PC-3 (cell line): Measurements from ENCODE around the gene SEC16A. TPM values are rescaled to one million over a fixed set of nuclear protein-coding genes. Genes with fewer than 3 reads are reported as not detected.

Experiments used
- ATAC-seq: fragments of 200-7000 bp; cut with Tn5 transposase; 2 replicates; pipeline ENCODE4 v1.9.1; 2020; ENCODE audit warnings: mild to moderate bottlenecking, moderate library complexity
- BruUV-seq: library from RNA; stranded (reverse); fragments of 400-500 nt; replicated peaks from 2 replicates; lab custom pipeline; 2021; lab: Mats Ljungman, UMichigan
- CTCF ChIA-PET: fragments of 300-600 bp; sonication (Branson Sonifier 250); formaldehyde crosslinking; loops from one replicate; lab custom pipeline; 2022; ENCODE audit warnings: antibody characterized with exemption; lab: Charles Lee
- POLR2A ChIA-PET: fragments of 300-600 bp; sonication (Branson Sonifier 250); formaldehyde crosslinking; loops from one replicate; lab custom pipeline; 2022; ENCODE audit warnings: antibody characterized with exemption; ENCODE audit not compliant: unreplicated experiment; lab: Charles Lee
- DNase-seq: peaks from one replicate; pipeline ENCODE4 v3.0.0-alpha.2; 2015
- H2AFZ ChIP-seq: fragments of 300-600 bp; sonication (generic); 2 replicates; pipeline ENCODE4 v1.6.0; 2016; ENCODE audit warnings: antibody characterized with exemption, low read length
- H3F3A ChIP-seq: fragments of 300-600 bp; sonication (generic); one replicate; pipeline ENCODE4 v1.6.0; 2017; ENCODE audit warnings: antibody characterized with exemption, low read length, control low read depth, mild to moderate bottlenecking; ENCODE audit not compliant: unreplicated experiment
- H3K27ac ChIP-seq: fragments of 300-600 bp; sonication (generic); 2 replicates; pipeline ENCODE4 v1.5.1; 2016; ENCODE audit warnings: mild to moderate bottlenecking, low read length
- H3K27me3 ChIP-seq: fragments of 300-600 bp; sonication (generic); 2 replicates; pipeline ENCODE4 v1.6.1; 2016; ENCODE audit warnings: low read length, mixed read lengths
- H3K36me3 ChIP-seq: fragments of 300-600 bp; sonication (generic); 2 replicates; pipeline ENCODE4 v1.6.1; 2016; ENCODE audit warnings: low read depth, mixed run types, low read length, mixed read lengths
- H3K4me1 ChIP-seq: fragments of 300-600 bp; sonication (generic); 2 replicates; pipeline ENCODE4 v1.5.1; 2016; ENCODE audit warnings: low read length; ENCODE audit not compliant: insufficient read depth
- H3K4me2 ChIP-seq: fragments of 300-600 bp; sonication (generic); 2 replicates; pipeline ENCODE4 v1.6.0; 2016; ENCODE audit warnings: low read length
- H3K4me3 ChIP-seq: fragments of 300-600 bp; sonication (generic); 2 replicates; pipeline ENCODE4 v1.5.1; 2016; ENCODE audit warnings: mild to moderate bottlenecking, low read length, mixed read lengths
- H3K79me2 ChIP-seq: fragments of 300-600 bp; sonication (generic); 2 replicates; pipeline ENCODE4 v1.6.1; 2017; ENCODE audit warnings: low read length, mixed read lengths
- H3K9ac ChIP-seq: fragments of 300-600 bp; sonication (generic); 2 replicates; pipeline ENCODE4 v1.6.0; 2016; ENCODE audit warnings: mild to moderate bottlenecking, low read length
- H3K9me2 ChIP-seq: fragments of 300-600 bp; sonication (generic); replicated peaks from 2 replicates; pipeline ENCODE4 v1.6.1; 2016; ENCODE audit warnings: mixed run types, low read length, mixed read lengths
- H3K9me3 ChIP-seq: fragments of 300-600 bp; sonication (generic); 2 replicates; pipeline ENCODE4 v1.6.1; 2016; ENCODE audit warnings: low read length, mixed read lengths
- H4K20me1 ChIP-seq: fragments of 300-600 bp; sonication (generic); 2 replicates; pipeline ENCODE4 v1.6.1; 2016; ENCODE audit warnings: low read length, mixed read lengths
- EZH2 ChIP-seq: fragments of 300-600 bp; sonication (generic); IDR thresholded peaks from one replicate; pipeline ENCODE4 v1.6.1; 2017; ENCODE audit warnings: antibody characterized with exemption, mild to moderate bottlenecking, low read length; ENCODE audit not compliant: unreplicated experiment
- EZH2phosphoT487 ChIP-seq: fragments of 300-600 bp; sonication (generic); IDR thresholded peaks from 2 replicates; pipeline ENCODE4 v1.6.1; 2018; ENCODE audit warnings: mild to moderate bottlenecking, antibody characterized with exemption, low read length, borderline replicate concordance
- intact Hi-C: fragments of 100-400 bp; cut with micrococcal nuclease; formaldehyde crosslinking; loops from 2 replicates; pipeline ENCODE4 v1.9.0; 2023
- total RNA-seq: library from RNA; depleted of rRNA; stranded (reverse); fragments of >200 nt; gene quantifications from 2 replicates; pipeline ENCODE4 v1.2.3, GENCODE V29; 2014
- TF ChIP-seq, protein P1 (sequence below): fragments of 300-600 bp; sonication (generic); conservative IDR thresholded peaks from 2 replicates; pipeline ENCODE4 v1.5.1; 2017; ENCODE audit warnings: antibody characterized with exemption, low read depth, mild to moderate bottlenecking, low read length

SEC16A gene
- total RNA-seq, 1 experiment from 2014 or later, result 28.3 TPM

DNA sequence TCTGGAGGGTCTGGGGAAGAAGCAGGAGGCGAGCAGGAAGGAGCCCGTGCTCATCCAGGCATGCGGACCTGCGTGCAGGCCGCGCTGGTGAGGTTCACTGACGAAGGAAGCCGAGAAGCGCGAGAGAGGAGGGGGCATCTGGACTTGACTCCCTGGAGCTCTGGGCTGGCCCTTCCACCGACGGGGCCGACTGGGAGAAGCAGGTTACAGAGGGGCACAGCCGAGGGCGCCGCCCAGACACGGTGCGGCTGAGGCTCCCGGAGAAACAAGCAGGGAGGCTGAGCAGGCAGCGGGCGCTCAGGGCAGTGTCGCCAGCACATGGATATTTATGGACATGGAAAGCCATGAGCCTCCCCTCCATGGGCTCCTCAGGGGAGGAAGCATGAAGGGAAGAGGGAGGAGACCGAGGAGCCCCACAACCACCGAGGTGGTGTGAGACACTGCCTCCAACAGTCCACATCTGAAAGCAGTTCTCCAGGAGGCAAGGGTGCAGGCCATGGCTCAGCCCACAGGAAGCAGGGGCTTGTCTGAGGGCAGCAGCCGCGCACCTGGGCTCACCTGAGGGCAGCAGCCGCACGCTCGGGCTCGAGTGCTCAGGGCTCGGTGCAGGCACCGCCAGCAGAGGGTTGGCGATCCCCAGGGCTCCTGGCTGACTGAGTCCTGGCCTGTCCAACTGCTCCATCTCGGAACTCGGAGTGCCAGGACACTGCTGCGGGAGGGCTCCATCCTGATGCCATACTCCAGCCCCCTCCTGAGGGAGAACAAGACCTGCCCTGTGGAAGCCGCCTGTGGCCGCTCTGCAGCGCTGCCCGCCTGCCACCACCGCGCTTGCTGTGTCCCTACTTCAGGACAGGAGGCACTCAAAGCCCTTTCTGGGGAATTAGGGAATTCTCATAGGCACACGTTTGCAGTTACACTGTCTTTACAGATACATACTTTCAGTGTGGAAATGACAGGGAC is 27.5 kb downstream of the SEC16A start:
- intact Hi-C loops, result no loop called here
- Histone ChIP-seq H3K27me3 (no peaks in the 10 kb centered on the region), H3K9me2 (no peaks in the 10 kb centered on the region), H3K36me3 (peaks cover 20% of the 10 kb centered on the region), H3K79me2 (no peaks in the 10 kb centered on the region), H3K27ac (no peak overlapping the region), H3K4me3 (no peak overlapping the region), H2AFZ (no peak overlapping the region), H3K9ac (no peak overlapping the region), H3K9me3 (no peaks in the 10 kb centered on the region), H3K4me1 (no peaks in the 10 kb centered on the region), H4K20me1 (no peaks in the 10 kb centered on the region), H3K4me2 (no peak overlapping the region), H3F3A (no peaks in the 10 kb centered on the region)
- CTCF ChIA-PET, result no interaction called here
- ATAC-seq (no peak), DNase-seq (no peak)
- TF ChIP-seq EZH2, result no peak
- TF ChIP-seq, protein P1, sequence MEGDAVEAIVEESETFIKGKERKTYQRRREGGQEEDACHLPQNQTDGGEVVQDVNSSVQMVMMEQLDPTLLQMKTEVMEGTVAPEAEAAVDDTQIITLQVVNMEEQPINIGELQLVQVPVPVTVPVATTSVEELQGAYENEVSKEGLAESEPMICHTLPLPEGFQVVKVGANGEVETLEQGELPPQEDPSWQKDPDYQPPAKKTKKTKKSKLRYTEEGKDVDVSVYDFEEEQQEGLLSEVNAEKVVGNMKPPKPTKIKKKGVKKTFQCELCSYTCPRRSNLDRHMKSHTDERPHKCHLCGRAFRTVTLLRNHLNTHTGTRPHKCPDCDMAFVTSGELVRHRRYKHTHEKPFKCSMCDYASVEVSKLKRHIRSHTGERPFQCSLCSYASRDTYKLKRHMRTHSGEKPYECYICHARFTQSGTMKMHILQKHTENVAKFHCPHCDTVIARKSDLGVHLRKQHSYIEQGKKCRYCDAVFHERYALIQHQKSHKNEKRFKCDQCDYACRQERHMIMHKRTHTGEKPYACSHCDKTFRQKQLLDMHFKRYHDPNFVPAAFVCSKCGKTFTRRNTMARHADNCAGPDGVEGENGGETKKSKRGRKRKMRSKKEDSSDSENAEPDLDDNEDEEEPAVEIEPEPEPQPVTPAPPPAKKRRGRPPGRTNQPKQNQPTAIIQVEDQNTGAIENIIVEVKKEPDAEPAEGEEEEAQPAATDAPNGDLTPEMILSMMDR, result no peak
- TF ChIP-seq EZH2phosphoT487, result no peak
- POLR2A ChIA-PET, result no interaction called here
- BruUV-seq, result no TSS peak

DNA sequence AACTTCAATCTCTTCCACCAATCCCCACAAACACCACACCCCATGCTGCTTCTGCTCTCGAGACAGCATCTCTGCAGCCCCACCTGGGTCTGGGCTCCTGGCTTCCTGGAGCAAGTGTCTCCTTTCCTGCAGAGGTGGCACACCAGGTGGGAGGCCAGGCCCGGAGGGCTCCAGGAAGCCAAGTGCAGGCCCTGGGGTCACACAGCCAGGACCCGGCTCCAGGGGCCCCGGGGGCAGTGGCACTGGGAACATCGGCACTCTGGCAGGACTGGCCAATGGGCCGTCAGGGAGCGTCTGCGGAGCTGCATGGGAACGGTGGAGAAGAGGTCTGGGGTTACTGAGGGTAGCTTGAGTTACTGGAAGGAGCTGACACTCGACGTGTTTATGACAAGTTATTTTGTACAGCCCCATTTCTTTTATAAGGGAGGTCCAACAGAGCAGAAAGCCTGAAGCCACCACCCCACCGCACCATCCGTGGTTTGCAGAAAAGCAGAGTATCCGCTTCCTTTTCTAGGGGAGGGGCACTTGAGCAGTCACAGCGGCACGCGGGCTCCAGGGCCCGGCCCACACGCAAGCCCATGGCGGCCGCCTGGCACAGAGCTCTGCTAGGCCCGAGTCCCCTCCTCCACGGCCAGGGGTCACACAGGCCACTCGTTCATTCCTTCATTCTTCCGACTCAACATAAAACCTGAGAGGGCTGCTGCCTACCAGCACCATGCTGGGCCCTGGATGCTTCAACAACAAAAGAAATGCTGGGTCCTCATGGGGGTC is 28.6 kb downstream of the SEC16A start:
- DNase-seq (no peak), ATAC-seq (no peak)
- Histone ChIP-seq H2AFZ (no peak overlapping the region), H3K4me2 (no peak overlapping the region), H3K27ac (no peak overlapping the region), H3K4me1 (no peaks in the 10 kb centered on the region), H3K9me3 (no peaks in the 10 kb centered on the region), H3K4me3 (no peak overlapping the region), H3K36me3 (peaks cover 15% of the 10 kb centered on the region), H3K9ac (no peak overlapping the region), H3K79me2 (no peaks in the 10 kb centered on the region), H3K27me3 (no peaks in the 10 kb centered on the region), H3K9me2 (no peaks in the 10 kb centered on the region), H4K20me1 (no peaks in the 10 kb centered on the region), H3F3A (no peaks in the 10 kb centered on the region)
- TF ChIP-seq, protein P1, result no peak
- no peak for TF ChIP-seq EZH2phosphoT487
- TF ChIP-seq EZH2, result no peak
- ChIA-PET CTCF (no interaction called here), POLR2A (no interaction called here)
- intact Hi-C loops, result no loop called here
- no TSS peak for BruUV-seq
